ENCODE data around the gene CYB561.

The CYB561 gene

DNA sequence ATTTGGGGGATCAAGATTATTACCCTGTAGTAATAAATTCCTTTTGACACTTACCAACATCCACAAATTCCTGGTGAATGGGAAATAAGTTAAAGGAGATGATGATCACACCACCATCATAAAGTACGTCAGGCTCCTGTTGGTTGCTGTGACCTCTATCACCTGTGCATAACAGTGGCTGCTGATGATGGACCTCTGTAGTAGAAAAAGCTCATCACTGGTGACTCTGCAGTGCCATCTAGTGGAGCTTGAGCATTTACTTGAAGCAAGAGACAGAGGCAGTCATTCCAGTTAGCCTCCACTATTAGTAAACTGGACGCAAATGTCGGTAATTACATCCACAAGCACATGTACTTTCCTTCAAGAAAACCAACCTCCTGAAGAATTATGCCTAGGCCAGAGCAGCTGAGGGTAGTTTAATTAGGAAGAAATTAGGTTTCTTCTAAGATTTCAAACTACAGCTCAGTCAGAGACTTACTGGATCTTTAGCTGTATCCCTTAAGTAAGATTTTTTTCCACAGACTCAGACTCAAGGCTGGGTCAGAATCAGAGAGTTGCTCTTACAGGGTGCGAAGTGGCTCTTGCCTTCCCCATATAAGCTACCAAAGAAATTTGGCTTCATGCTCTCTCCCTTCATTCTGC lies 39.3 kb downstream of the CYB561 start:
- peak; percentile 86 for DNase-seq

DNA sequence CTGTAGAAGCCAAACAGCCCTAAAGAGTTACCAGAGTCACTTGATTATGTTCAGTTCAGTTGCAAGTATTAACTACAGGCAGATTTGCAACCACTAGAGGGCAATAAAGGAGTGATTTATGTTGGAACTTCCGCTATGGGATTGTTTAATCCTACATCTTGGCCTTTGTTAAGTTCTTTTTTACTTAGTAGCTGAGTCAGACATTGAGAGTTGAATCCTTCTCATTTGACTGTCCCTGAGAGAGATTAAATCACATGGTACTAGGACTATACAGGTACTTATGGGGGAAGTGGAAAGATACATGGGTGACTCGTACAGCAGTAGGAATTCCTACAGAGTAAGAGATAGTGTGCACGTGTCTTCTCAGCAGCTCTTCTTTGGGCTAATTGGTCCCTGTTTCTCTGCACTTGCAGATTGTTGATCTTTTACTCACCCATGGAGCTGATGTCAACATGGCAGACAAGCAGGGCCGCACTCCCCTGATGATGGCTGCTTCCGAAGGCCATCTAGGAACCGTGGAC lies 40.3 kb downstream of the CYB561 start:
- peak; percentile 77 for DNase-seq

GRCh38 chr17:63405020-63405419 lies 41.1 kb downstream of the CYB561 start:
- DNase-seq, result no peak

DNA sequence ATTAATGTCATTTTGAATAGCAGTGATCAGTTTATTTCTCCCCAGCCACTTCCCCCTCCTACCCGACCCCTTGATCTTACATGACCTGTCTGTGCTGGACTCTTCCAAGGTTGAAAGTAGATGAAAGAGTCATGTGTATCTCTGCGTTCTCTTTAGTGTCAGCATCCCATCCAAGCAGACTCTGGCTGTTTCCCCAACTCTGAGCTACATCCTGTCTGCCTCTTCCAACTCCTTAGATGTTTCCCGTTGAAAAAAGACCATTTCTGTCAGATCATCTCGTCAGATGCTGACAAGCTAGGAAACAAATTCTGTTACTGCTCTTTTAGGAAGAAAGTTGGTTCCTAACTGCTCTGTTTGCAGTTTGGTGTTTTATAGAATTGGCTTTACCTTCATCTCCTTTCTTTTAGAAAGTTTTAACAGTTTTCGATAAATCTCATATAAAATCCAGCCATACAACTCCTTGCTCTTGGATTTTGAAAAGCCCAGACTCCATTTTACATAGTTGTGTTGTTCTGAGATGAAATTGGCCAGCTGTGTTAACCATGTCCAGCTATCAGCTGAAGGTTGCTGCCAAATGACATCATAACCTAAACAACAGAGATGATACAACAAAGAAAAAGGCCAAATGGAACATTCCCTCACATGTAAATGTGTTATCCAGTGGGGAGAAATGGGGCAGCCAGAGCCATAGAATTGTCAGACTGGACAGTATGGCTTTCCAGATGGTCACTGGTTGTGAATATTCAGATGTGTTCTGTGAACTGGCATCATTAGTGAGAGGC lies 43.5 kb downstream of the CYB561 start:
- peak; percentile 38 for DNase-seq

DNA sequence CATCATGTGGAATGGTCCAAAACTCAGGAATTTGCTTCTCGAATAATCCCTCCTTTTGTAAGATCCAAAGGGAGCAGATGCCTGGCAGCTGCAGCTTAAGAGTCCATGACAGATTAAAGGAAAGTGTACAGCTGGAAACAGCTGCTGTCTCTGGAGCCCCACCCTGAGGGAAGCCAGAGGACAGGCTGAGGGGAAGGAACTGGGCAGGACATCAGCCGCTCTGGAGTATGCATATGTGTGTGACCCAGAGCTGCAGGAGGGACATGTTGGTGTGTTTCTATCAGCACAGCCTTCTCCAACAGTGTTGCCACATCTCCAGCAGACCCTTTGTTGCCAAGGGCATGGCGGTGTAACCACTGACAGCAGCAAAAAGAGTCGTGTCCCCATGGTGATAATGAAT lies 46.2 kb downstream of the CYB561 start:
- DNase-seq, result peak; percentile 44

- DNase-seq, result peak; percentile 29
Measured at GRCh38 chr17:63399316-63399715, 46.8 kb downstream of the CYB561 start.

GRCh38 chr17:63398680-63399079 lies 47.4 kb downstream of the CYB561 start:
- no peak for DNase-seq

DNA sequence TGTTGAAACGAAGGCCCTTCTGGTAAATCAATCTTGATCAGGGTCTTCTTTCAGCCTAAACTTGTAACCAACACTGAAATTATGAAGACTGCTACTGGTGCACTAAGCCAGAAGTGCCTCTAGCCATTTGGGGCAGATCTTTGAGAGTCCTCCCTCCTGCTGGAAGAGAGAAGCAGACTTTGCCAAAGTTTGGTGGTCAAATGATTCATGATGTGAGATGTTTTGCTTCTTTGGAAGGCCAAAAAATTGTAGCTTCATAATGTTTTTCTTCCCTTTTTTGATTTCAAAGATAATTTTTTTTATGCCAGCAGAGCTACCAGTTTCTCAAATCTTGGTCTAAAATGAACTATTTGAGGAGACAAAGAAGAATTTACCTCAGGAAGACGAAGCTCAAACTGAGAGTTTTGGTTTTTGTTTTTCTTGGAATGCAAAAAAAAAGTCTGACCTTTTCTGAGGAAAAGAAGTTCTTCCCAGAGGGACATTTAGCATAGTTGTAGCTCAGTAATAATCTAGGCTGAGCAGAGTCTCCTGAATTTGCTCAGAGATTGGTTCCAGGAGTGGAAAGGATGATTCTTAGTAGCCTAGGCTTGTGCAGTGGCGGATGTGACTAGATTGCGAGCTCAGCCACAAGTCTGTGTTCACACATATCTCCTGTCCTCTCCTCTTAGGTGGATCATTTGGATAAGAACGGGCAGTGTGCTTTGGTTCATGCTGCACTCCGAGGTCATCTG lies 50.9 kb downstream of the CYB561 start:
- DNase-seq, result peak; percentile 85

GRCh38 chr17:63390090-63390489 lies 56.0 kb downstream of the CYB561 start:
- no peak for DNase-seq

- no peak for DNase-seq
Measured at GRCh38 chr17:63387656-63388340, 58.3 kb downstream of the CYB561 start.

- DNase-seq, result peak; percentile 66
Measured at GRCh38 chr17:63382826-63383225, 63.3 kb downstream of the CYB561 start.

Data from fibroblast of skin of scalp (primary cell).